Right cardiac atrium (tissue), 5 donors: Measurements from ENCODE around the gene GSC2. TPM values are rescaled to one million over a fixed set of nuclear protein-coding genes. Genes with fewer than 3 reads are reported as not detected.

ENCODE experiments used
- ATAC-seq, 2 donors: fragments of 200-7000 bp; cut with Tn5 transposase; one replicate each; pipeline versions ENCODE4 v1.8.0 to v1.9.1; 2020; ENCODE audit warnings: moderate library complexity in 2 of 2, mild to moderate bottlenecking in 1 of 2
- DNase-seq, 3 donors: peaks; one replicate each; pipeline ENCODE4 v3.0.0-alpha.2; 2020
- H3K27ac ChIP-seq: one replicate; pipeline ENCODE4 v1.5.1; 2013; ENCODE audit warnings: mild to moderate bottlenecking, low read length, control low read depth, moderate library complexity
- H3K27me3 ChIP-seq: one replicate; pipeline ENCODE4 v1.6.1; 2013; ENCODE audit not compliant: control insufficient read depth, insufficient read depth
- H3K4me1 ChIP-seq: one replicate; pipeline ENCODE4 v1.6.1; 2013; ENCODE audit warnings: low read length; ENCODE audit not compliant: control insufficient read depth, insufficient read depth
- H3K4me3 ChIP-seq: one replicate; pipeline ENCODE4 v1.5.1; 2013; ENCODE audit warnings: low read length, control low read depth
- H3K9me3 ChIP-seq: one replicate; pipeline ENCODE4 v1.6.1; 2013; ENCODE audit warnings: low read length; ENCODE audit not compliant: control insufficient read depth
- WGBS: extraction: QIAGEN DNeasy Blood & Tissue Kit; methylation state at CpG from one replicate; pipeline ENCODE4 v1.1.7; 2013; 5-methylcytosine and 5-hydroxymethylcytosine counted together
- intact Hi-C, 4 donors: fragments of 100-400 bp; cut with DNase I; formaldehyde crosslinking; loops; one replicate each; pipeline versions ENCODE4 v1.11.0 to v1.14.0; 2022 to 2023
- polyA plus RNA-seq: library from polyadenylated mRNA; stranded (reverse); fragments of 200-250 nt; gene quantifications from one replicate; pipeline ENCODE4 v1.2.3, GENCODE V29; 2013
- total RNA-seq, 4 donors: library from RNA; stranded (reverse); fragmentation: NEBNext Ultra II Directional; extraction: Animal tissue kit (Norgen Biotek cat#: 25700); gene quantifications; one replicate each; pipeline ENCODE4 v1.2.1, GENCODE V29; 2021
- donor health status: healthy with polysubstance abuse.
- donor health status: DM: no; HTN: yes; CAD: no.
- donor health status: DM: no; HTN: no; CAD: no.
- donor health status: DM: no; HTN: yes; CAD: no; lungs with severe emphysema.
- donor health status: DM: yes; HTN: yes; CAD: no.

Gene GSC2
- total and polyA plus RNA-seq, 5 donors: not detected

DNA sequence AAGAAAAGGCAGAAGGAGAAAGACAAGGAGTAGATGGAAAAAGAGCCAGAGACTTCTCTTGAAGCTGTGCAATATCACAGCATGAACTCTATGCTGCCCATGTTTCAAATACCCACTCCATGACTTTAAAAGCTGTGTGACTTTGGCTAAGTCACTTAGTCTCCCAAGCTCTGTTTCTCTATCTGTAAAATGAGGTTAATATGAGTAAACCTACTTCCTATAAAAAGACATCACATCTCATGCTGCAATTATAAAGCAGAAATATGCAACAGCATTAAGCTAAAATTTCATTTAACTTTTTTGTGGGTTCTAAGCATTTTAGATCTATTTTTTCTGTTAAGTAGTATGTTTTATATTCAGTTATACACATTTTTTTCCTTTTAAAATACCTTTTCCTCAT lies 39.4 kb downstream of the GSC2 start:
- no peak overlapping the region for H3K27ac ChIP-seq
- peaks cover 20% of the 10 kb centered on the region for H3K4me1 ChIP-seq
- ATAC-seq (no peak), DNase-seq (no peak)
- H3K4me3 ChIP-seq: no peak overlapping the region
- no peaks in the 10 kb centered on the region for H3K27me3 ChIP-seq
- no peaks in the 10 kb centered on the region for H3K9me3 ChIP-seq
- intact Hi-C loops: no loop called here

DNA sequence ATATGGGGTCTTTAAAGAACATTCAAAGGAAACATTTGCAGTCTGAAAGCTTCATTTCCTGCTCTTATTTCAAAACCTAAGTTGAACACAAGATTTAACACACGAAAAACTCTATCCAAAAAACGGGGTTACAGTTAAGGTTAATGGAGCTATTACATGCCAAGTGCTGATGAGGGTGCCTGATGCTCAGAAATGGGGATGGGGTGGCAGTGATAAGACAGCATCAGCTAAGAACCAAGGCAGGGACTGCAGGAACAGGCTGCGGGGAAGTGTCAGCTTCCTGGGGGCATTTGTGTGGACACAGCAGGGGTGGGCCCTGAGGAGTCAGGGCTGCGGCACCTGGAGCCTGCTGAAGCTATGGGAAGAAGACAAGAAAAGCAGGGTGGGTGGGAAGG lies 40.0 kb downstream of the GSC2 start:
- Histone ChIP-seq H3K27ac (no peak overlapping the region), H3K9me3 (no peaks in the 10 kb centered on the region), H3K4me3 (no peak overlapping the region), H3K4me1 (peaks cover 14% of the 10 kb centered on the region), H3K27me3 (no peaks in the 10 kb centered on the region)
- ATAC-seq: no peak
- intact Hi-C loops: no loop called here
- WGBS: 32% methylated on average over 4 of the region's 4 CpGs
- no peak for DNase-seq

DNA sequence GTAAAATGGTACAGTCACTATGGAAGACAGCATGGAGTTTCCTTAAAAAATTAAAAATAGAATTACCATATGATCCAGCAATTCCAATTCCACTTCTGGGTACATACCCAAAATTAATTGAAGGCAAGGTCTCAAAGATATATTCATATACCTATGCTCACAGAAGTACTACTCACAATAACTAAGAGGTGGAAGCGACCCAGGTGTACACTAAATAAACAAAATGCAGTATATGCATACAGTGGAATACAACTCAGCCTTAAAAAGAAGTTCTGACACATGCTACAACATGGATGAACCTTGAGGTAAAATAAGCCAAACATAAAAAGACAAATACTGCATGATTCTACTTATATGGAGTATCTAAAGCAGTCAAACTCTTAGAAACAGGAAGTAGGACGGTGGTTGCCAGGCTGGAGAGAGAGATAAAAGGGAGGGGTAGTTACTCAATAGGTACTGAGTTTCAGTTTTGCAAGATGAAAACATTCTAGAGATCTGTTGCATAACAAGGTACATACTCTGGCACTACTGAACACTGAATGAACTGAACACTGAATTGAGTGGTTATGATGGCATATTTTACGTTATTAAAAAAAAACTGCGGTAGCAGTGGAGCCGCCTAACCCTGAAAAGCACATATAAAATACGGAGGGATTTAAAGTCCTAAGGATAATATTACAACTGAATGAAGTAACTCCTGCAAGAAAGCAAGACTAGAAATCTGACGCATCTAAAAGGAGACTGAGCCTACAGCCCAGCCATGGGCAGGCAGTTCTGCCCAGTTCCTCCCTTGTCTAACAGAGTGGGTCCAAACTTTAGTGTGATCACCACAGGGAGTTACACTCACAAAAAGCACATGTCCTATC lies 40.7 kb downstream of the GSC2 start:
- Histone ChIP-seq H3K27me3 (no peaks in the 10 kb centered on the region), H3K4me1 (peaks cover 12% of the 10 kb centered on the region), H3K9me3 (no peaks in the 10 kb centered on the region), H3K27ac (no peak overlapping the region), H3K4me3 (no peak overlapping the region)
- 67% methylated on average over 7 of the region's 7 CpGs for WGBS
- DNase-seq (no peak), ATAC-seq (peak; percentile 68 to 73)
- intact Hi-C loops: no loop called here

DNA sequence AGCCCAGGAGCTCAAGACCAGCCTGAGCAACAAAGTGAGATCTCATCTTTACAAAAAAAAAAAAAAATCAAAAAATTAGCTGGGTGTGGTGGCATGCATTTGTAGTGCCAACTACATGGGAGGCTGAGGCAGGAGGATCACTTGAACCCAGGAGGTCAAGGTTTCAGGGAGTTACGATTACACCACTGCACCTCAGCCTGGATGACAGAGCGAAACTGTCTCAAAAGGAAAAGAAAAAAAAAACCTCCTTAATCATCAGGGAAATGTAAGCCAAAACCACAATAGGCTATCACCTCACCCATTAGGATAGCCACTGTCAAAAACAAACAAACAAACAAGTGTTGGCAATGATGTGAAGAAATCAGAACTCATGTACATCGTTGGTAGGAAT lies 41.3 kb downstream of the GSC2 start:
- peaks cover 13% of the 10 kb centered on the region for H3K4me1 ChIP-seq
- ATAC-seq: no peak
- no peak overlapping the region for H3K27ac ChIP-seq
- H3K4me3 ChIP-seq: no peak overlapping the region
- intact Hi-C loops: no loop called here
- no peaks in the 10 kb centered on the region for H3K27me3 ChIP-seq
- DNase-seq: no peak
- whole genome bisulfite sequencing: 61% methylated on average over 3 of the region's 3 CpGs
- H3K9me3 ChIP-seq: no peaks in the 10 kb centered on the region

DNA sequence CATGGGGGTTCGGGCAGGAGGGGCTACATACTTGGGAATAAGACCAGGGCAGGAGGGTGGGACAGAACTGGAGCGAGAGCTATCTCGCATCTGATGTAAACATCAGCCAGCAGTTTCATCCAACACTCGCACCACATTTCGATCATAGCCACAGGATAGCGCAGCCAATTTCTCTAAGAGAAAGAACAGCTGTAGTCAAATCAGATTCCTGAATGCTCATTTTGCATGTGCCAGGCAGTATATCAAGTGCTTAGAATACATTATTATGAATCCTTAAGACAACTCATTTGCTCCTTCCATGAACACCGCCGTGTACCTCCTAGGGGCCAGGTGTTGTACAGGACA lies 42.4 kb downstream of the GSC2 start:
- Histone ChIP-seq H3K4me3 (no peak overlapping the region), H3K27ac (no peak overlapping the region), H3K4me1 (peaks cover 13% of the 10 kb centered on the region), H3K27me3 (no peaks in the 10 kb centered on the region), H3K9me3 (no peaks in the 10 kb centered on the region)
- DNase-seq: no peak
- no peak for ATAC-seq
- intact Hi-C loops: no loop called here
- 79% methylated on average over 8 of the region's 8 CpGs for WGBS

DNA sequence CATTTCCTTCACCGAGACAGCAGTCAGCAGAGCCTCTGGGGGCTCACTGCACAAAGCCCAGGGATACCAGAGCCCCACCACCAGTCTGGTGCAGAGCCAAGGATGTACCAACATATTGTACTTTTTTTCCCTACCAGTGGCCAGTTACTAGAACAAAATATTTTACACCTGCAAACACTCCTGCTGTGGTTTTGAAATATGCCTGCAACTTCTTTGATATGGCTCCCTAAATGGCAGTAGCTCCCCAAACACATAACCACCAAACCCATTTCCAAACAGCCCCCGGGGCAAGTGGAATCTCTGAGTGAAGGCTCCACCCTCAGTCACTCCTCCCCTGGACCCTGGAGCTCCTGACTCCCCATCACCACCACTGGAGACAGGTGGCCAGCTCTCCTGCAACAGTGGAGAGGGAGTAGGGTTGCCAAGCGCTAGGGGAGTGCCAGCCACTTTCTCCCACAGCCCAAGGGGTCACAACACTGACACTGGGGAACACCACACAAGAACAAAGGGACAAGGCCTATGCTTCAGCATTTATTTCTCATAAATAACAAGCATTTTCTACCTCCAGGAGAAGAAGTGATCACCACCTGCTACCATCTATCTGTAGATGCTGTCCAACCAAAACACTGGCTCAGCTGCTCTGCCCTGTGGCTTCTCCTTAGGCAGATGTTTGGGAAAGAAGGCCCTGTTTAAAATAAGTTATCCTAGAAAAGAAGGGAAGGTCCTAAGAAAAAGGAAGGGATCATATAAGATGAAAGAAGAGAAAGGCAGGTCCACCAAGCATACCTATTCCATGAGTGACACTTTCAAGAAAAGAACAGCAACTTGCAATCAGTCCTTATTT lies 43.0 kb downstream of the GSC2 start:
- Histone ChIP-seq H3K4me1 (peaks cover 13% of the 10 kb centered on the region), H3K9me3 (no peaks in the 10 kb centered on the region), H3K27ac (no peak overlapping the region), H3K4me3 (no peak overlapping the region), H3K27me3 (no peaks in the 10 kb centered on the region)
- 78% methylated on average over 3 of the region's 3 CpGs for WGBS
- no peak for ATAC-seq
- intact Hi-C loops: no loop called here
- no peak for DNase-seq

DNA sequence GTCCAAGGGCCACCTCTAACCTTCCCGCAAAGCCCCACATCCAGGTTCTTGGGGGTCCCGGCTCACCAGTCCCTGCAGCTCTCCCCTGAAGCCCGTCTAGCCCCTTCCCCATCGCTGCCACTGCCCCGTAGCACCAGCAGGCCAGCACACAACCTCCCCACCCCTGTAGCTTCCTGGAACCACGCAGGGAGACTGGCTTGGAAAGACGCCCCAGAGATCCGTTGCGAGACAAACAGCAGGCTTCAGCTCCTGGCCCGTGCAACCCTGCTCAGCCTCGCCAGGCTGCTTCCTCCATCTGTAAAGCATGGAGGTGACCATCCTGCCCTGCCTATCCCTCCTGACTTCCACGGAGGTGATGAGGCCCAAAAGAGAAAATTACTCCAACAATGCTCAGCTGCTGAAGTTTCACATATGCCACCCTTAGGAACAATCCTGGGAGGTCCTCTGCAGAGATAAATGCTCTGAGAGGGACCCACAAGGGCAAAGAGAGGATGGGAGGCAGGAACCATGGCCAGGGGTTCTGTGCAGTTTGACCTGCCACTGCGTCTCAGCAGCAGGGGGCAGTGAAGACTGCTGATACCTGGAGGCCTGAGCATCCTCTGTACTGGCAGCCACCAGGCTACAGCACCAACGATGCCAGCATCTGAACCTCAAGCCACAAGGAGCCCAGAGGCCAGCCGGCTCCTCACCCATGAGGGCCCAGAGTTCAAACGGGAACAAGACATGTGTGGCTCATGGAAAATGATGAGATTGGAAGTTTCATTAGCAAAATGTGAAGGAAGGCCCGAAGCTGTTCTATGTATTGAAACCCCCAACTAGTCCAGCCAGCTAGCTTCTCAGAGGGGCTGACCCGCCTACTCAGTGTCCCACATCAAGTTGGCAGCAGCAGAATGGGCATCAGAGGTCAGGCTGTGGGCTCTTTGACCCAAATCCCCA lies 44.0 kb downstream of the GSC2 start:
- H3K4me3 ChIP-seq: no peak overlapping the region
- WGBS: 59% methylated on average over 18 of the region's 18 CpGs
- no peaks in the 10 kb centered on the region for H3K9me3 ChIP-seq
- H3K4me1 ChIP-seq: peaks cover 11% of the 10 kb centered on the region
- DNase-seq: no peak
- intact Hi-C loops: no loop called here
- H3K27me3 ChIP-seq: no peaks in the 10 kb centered on the region
- H3K27ac ChIP-seq: no peak overlapping the region
- ATAC-seq: peak in 1 of 2 donors; percentile 29

DNA sequence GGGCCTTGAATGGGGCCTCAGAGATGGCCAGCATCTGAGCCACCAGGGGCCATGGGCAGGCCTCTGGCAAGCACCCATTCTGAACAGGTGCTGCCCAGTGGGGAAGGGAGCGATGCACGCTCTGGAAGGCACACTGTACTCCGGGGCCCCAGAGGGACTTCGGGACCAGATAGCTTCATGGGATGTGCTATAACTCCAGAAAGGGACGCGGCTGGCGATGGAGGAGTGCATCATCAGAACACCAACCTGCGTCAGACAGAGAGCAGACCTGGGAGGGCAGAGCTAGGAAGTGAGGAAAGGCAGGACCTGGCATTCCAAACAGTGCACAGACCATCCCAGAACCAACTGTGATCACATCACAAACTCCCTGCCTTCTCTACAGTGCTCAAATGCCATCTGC lies 44.6 kb downstream of the GSC2 start:
- H3K4me3 ChIP-seq: no peak overlapping the region
- ATAC-seq (peak in 1 of 2 donors; percentile 14), DNase-seq (no peak)
- H3K27me3 ChIP-seq: no peaks in the 10 kb centered on the region
- no peaks in the 10 kb centered on the region for H3K9me3 ChIP-seq
- peaks cover 11% of the 10 kb centered on the region for H3K4me1 ChIP-seq
- H3K27ac ChIP-seq: no peak overlapping the region
- intact Hi-C loops: no loop called here
- WGBS: 99% methylated on average over 8 of the region's 8 CpGs

DNA sequence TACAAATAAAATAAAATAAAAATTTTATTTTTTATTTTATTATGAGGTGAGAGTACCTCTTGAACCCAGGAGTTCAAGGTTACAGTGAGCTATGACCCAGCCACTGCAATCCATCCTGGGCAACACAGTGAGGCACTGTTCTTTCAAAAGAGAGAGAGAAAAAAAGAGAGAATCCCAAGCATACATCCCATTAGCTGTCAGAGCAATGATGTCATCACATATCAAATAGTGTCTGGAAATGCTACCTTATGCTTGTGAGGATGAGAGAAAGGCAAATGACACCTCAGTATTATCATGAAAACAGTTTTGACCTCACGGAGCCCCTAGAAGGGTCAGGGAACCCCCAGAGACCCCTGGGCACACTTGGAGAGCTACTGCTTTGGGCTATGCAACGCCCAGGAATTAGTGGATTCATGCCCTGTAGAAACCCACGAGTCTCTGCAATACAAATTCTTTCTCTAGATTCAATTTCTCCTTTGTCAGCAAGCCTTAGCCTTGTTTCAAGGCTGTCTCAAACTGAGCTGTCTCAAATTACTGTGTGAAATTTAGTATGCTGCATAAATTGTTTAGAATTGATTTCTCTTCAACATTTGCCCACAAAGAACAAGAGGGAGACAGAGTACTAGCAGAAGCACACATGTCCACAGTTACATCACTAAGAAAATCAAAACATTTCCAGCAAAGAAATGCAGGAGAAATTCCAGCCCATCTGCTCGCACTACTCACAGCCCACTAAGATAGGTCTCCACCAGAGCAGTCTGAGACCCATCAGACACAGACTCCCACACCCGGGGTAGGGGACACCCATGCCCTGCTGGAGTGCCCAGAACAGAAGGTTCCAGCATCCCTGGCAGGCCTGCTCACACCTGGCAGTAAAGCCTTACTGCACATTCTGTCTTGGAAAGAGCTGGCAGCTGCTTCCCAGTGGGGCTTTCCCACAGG lies 45.9 kb downstream of the GSC2 start:
- no peak overlapping the region for H3K27ac ChIP-seq
- H3K27me3 ChIP-seq: no peaks in the 10 kb centered on the region
- H3K4me1 ChIP-seq: peaks cover 11% of the 10 kb centered on the region
- 62% methylated on average over 5 of the region's 5 CpGs for WGBS
- DNase-seq (no peak), ATAC-seq (no peak)
- no peak overlapping the region for H3K4me3 ChIP-seq
- H3K9me3 ChIP-seq: no peaks in the 10 kb centered on the region
- intact Hi-C loops: no loop called here

DNA sequence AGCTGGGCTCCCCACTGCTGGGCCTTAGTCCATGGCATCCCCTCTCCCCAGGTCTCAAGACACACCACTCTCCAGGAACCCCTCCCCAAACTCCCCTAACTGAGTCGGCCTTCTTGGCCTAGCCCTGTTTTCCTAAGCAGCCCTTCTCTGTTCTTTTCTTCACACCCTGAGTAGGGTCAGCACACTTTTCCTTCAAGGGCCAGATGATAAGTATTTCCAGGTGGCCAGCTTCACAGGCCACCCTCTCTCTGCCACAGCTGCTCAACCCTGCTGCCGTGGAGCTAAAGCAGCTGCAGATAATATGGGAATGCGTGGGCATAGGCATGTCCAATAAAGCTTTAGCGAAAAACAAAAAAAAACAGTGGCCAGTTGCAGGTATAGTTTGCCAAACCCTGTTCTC lies 51.9 kb downstream of the GSC2 start:
- intact Hi-C loops: no loop called here
- H3K4me1 ChIP-seq: peaks cover 4% of the 10 kb centered on the region
- H3K4me3 ChIP-seq: no peak overlapping the region
- ATAC-seq (no peak), DNase-seq (no peak)
- H3K27me3 ChIP-seq: no peaks in the 10 kb centered on the region
- no peak overlapping the region for H3K27ac ChIP-seq
- H3K9me3 ChIP-seq: no peaks in the 10 kb centered on the region
- WGBS: 59% methylated on average over 4 of the region's 4 CpGs
